Measurements from ENCODE around the gene RFTN1.

Gene RFTN1

DNA sequence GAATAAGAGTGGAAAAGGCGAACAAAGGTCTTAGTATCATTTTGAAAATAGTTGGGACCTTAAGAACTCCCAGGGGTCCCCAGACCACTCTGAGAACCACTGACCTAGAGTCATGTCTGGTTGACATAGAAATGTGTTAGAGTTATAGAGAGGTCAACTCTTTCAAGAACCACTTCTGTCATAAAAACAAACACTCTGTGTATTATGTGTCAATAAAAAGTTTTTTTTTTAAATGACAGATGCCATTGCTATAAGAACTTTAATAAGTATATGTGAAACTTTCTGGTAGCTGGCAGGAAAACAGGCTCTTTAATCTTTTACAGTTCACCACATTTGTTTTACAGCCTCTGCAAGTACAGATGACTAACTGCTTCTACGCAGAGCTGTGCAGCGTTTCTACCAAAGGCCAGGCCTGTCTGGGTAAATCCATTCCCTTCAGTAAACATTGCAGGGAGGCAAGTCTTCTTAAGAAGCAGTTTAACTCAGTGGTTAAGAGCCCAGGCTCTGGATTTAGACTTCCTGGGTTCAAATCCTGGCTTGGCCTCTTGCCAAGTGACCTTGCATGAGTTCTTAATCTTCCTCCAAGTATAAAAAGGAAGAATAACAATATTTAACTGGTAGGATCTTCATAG lies 56.6 kb downstream of the RFTN1 start:
- no peak overlapping the region for H3K27ac Mint-ChIP-seq
- H3K9me3 Mint-ChIP-seq = no peaks in the 10 kb centered on the region
- peaks cover 8% of the 10 kb centered on the region for H3K36me3 Mint-ChIP-seq
- H3K4me3 Mint-ChIP-seq = no peak overlapping the region
- no peaks in the 10 kb centered on the region for H3K27me3 Mint-ChIP-seq
- peaks cover 36% of the 10 kb centered on the region for H3K4me1 Mint-ChIP-seq

DNA sequence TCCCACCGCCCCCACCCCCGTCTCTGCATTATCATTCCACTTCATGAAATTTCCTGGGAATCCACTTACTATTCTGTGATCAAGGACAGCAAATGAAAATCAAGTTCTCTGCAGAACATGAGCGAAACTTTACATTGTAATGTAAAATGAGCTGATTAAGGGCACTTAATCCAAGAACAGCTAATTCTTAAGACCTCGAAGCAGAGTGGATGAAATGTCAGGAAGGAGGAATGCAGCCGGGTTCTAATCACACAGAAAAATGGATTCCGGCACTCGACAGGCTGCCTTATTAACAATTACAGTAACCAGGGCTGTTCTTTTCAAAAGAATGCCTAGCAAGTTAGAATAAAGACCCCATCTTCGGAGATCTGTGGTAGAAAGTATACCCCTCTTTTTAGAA lies 57.5 kb downstream of the RFTN1 start:
- Mint-ChIP-seq H3K36me3 (peaks cover 9% of the 10 kb centered on the region), H3K4me1 (peaks cover 31% of the 10 kb centered on the region), H3K27ac (no peak overlapping the region), H3K9me3 (no peaks in the 10 kb centered on the region), H3K4me3 (no peak overlapping the region), H3K27me3 (no peaks in the 10 kb centered on the region)

DNA sequence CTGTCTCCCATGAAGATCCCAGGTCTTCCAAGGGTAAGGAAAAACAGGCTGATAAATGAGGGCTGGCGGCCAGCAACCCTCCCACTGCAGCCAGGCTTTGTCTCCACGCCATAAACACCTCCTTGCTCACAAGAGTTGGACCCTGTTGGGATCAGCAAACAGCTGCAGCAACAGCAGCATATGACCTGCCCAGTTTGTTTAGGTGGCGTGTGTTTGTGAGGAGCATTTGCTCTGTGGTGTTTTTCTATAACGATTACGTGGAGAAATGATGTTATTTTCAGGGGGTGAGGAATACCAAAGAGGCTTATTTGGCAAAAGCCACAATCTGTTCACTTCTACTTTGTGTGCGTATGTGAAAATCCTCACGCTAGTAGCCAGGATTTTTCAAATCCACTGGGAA lies 58.5 kb downstream of the RFTN1 start:
- Mint-ChIP-seq H3K4me1 (peaks cover 36% of the 10 kb centered on the region), H3K9me3 (no peaks in the 10 kb centered on the region), H3K4me3 (no peak overlapping the region), H3K36me3 (peaks cover 11% of the 10 kb centered on the region), H3K27me3 (no peaks in the 10 kb centered on the region), H3K27ac (no peak overlapping the region)

DNA sequence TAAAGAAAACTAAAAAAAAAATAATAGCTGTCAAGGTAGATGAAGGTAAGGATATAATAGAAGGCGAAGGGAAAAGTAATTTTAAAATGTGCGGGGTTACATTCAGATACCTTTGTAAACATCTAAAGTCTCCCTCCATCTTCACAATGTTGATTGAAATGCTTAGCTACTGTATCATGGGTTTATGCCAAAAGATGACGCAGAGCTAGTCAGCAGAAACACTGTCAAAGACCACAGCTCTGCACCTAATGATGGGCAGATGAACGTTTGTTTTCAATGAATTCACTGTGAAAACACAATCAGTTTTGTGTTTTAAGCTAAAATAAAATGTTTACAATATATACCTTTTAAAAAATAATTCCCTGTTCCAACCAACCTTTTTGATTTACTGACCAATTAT lies 61.2 kb downstream of the RFTN1 start:
- no peaks in the 10 kb centered on the region for H3K9me3 Mint-ChIP-seq
- H3K36me3 Mint-ChIP-seq = peaks cover 11% of the 10 kb centered on the region
- no peak overlapping the region for H3K27ac Mint-ChIP-seq
- H3K4me3 Mint-ChIP-seq = no peak overlapping the region
- H3K27me3 Mint-ChIP-seq = no peaks in the 10 kb centered on the region
- peaks cover 47% of the 10 kb centered on the region for H3K4me1 Mint-ChIP-seq

DNA sequence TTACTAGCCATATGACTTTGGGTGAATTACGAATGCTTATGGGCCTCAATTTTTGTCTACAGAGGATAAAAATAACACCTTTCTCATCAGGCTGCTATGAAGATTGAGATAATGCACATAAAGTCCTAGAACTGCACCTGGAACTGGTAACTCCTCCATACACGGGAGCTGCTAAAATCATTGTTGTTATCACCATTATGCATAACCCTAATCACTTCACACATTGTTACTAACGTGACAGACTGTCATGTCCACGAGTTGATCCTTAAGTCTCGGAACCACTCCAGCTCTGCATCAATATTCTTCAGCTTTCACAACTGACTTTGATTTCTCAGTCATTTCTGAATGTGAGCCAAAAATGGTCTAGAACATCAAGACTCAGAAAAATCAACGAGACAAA lies 64.1 kb downstream of the RFTN1 start:
- H3K4me1 Mint-ChIP-seq = peaks cover 50% of the 10 kb centered on the region
- peaks cover 20% of the 10 kb centered on the region for H3K36me3 Mint-ChIP-seq
- no peak overlapping the region for H3K27ac Mint-ChIP-seq
- H3K27me3 Mint-ChIP-seq = no peaks in the 10 kb centered on the region
- H3K9me3 Mint-ChIP-seq = no peaks in the 10 kb centered on the region
- no peak overlapping the region for H3K4me3 Mint-ChIP-seq

DNA sequence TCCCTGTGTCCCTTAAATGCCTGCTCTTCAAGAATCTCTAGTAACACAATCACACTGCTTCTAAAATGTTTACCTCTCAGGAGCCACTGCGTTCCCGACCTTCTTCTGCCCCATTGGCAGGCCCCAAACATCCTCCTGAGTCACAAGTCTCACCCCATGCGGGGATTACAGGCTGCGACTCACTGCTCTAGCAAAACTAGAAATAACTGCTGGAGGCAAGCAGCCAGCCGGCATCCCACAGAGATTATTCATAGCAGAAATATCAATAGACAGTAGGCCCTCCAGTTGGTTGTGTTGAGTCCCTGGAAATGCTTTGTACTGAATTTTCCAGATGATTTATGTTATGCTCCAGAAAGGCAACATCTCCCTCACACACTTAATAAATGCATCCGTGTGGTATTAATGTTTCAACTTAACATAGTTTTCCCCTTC lies 64.8 kb downstream of the RFTN1 start:
- H3K36me3 Mint-ChIP-seq = peaks cover 25% of the 10 kb centered on the region
- H3K9me3 Mint-ChIP-seq = no peaks in the 10 kb centered on the region
- no peaks in the 10 kb centered on the region for H3K27me3 Mint-ChIP-seq
- no peak overlapping the region for H3K27ac Mint-ChIP-seq
- H3K4me1 Mint-ChIP-seq = peaks cover 45% of the 10 kb centered on the region
- H3K4me3 Mint-ChIP-seq = no peak overlapping the region

DNA sequence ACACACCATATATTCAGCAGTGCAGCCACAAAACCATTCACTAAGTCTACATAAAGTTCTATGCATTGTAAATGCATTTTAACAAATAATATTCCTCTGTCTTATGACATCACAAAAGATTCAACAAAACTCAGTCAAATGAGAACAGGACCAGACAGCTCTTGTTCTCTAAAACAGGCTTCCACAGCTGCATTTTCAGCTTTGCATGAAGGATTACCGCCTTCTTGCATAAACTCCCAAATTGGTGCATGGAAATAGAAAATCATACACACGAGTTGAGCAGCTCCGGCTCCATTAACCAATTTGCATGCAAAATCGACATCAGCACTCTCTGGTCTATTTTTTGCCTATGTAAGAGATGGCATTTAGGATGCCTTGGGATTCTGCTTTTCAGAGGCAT lies 66.4 kb downstream of the RFTN1 start:
- no peaks in the 10 kb centered on the region for H3K27me3 Mint-ChIP-seq
- H3K36me3 Mint-ChIP-seq = peaks cover 29% of the 10 kb centered on the region
- H3K4me1 Mint-ChIP-seq = peaks cover 54% of the 10 kb centered on the region
- H3K27ac Mint-ChIP-seq = no peak overlapping the region
- no peak overlapping the region for H3K4me3 Mint-ChIP-seq
- no peaks in the 10 kb centered on the region for H3K9me3 Mint-ChIP-seq

DNA sequence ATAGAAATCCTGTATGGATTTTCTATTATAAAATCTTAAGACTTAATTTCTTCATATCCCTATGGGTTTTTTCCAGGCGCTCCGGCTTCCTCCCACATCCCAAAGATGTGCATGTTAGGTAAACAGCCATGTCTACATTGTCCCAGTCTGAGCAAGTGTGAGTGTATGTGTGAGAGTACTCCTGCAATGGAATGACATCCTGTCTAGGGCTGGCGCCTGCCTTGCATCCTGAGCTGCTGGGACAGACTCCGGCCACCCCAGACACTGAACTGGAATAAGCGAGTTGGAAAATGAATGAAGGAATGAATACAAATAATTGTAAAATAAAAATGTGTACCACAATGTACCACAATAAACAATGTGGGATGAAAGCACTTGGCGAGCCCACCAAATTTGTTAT lies 69.2 kb downstream of the RFTN1 start:
- no peaks in the 10 kb centered on the region for H3K9me3 Mint-ChIP-seq
- H3K4me1 Mint-ChIP-seq = peaks cover 64% of the 10 kb centered on the region
- no peak overlapping the region for H3K27ac Mint-ChIP-seq
- no peaks in the 10 kb centered on the region for H3K27me3 Mint-ChIP-seq
- peaks cover 27% of the 10 kb centered on the region for H3K36me3 Mint-ChIP-seq
- no peak overlapping the region for H3K4me3 Mint-ChIP-seq

DNA sequence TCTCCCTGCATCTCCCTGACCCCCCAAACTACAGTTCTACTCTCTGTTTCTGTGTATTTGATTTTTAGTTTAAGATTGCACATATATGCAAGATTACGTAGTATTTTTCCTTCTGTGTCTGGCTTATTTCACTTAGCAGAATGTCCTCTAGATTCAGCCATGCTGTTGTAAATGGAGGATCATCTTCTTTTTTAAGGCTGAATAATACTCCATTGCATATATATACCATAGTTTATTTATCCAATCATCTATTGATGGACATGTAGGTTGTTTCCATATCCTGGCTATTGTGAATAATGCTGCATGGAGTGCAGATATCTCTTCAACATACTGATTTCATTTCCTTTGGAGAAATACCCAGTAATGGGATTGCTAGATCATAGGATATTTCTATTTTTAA lies 70.8 kb downstream of the RFTN1 start:
- H3K4me3 Mint-ChIP-seq = no peak overlapping the region
- peaks cover 54% of the 10 kb centered on the region for H3K4me1 Mint-ChIP-seq
- H3K27me3 Mint-ChIP-seq = no peaks in the 10 kb centered on the region
- H3K9me3 Mint-ChIP-seq = no peaks in the 10 kb centered on the region
- no peak overlapping the region for H3K27ac Mint-ChIP-seq
- peaks cover 25% of the 10 kb centered on the region for H3K36me3 Mint-ChIP-seq

DNA sequence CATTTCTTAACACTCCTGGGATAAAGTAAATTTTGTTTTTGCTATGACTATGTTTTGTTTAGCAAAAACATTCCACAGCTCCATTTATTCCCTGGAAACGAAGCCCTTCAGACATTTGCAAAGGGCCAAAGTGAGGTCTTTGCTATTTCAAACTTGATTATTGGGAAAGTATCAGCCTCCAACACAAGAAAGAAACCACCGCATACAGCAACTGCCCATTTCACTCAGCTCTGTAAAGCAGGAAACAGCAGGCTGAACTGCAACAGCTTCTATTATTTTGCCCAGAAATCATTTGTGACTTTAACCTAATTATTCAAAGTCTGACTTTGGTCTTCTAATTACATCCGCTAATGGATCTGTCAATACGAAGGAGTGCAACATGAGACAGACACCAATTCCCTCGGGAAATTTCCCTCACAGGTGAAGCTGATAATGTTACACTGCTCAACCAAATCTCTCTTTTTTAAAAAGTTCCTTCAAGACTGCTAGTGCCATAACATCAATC lies 72.1 kb downstream of the RFTN1 start:
- Mint-ChIP-seq H3K4me3 (no peak overlapping the region), H3K9me3 (no peaks in the 10 kb centered on the region), H3K27me3 (no peaks in the 10 kb centered on the region), H3K4me1 (peaks cover 44% of the 10 kb centered on the region), H3K27ac (no peak overlapping the region), H3K36me3 (peaks cover 21% of the 10 kb centered on the region)

DNA sequence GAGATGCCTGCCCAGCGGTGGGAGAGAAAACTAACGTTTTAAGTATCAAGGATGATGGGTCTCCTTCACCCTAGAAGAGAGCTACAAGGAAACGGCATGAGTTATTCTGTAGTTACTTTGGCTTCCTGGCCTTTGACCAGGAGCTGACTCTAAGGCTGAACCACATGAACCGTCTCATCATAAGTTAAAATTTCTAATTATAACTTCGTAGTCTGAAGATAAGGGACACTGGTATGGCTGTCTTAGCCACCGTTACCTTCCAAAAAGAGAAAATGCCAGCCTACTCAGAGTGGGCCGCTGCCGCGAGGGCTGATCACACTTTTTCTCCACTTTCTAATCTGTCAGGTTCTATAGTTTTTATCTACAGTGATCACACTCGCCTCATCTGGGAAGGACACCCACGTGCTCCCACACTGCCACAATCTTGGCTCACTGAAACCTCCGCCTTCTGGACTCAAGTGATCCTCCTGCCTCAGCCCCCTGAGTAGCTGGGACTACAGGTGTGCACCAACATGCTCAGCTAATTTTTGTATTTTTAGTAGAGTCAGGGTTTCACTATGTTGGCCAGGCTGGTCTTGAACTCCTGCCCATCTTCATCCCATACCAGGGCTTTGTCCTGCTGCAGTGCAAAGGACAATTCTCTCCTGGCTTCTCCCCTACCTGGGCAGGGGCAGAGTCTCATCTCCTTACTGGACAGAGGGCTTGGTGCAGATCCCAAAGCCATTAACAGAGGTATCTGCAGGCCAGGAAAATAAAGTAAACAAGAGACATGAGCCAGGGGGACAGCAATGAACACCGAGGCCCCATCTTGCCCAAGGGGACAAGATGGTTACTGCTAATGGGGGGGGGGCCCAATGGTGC lies 73.4 kb downstream of the RFTN1 start:
- peaks cover 40% of the 10 kb centered on the region for H3K4me1 Mint-ChIP-seq
- H3K4me3 Mint-ChIP-seq = no peak overlapping the region
- H3K9me3 Mint-ChIP-seq = no peaks in the 10 kb centered on the region
- peaks cover 13% of the 10 kb centered on the region for H3K36me3 Mint-ChIP-seq
- no peaks in the 10 kb centered on the region for H3K27me3 Mint-ChIP-seq
- H3K27ac Mint-ChIP-seq = no peak overlapping the region

DNA sequence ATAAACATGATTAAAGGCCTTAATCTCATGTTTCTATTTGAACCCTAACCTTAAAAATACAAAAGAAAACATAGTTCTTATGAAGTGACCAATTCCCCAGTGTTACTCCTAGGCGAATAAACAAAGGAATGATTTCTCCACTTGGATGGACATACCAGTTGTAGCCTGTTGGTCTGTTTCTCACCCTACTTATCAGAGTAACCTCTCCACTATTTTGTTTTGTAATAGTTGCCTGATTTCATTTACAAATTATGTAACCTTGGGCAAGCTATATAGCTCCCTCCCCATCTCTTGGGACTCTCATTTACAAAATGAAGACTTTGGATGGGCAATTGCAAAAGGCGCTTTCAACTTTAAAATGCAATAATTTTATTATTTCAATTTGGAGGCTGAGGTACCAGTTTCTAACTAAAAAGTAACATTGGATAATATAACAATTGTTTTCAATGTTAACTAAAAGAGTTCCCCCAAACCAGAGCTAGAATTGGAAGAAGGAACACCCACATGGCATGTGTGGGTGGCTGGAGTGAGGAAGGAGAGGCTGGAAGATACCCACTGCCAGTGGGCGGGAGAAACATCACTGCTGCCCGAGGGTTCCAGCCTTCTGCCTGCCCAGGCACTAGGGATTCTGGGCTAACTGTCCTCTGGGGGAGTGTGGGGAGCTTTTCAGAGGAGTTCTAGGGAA lies 74.2 kb downstream of the RFTN1 start:
- Mint-ChIP-seq H3K4me3 (no peak overlapping the region), H3K4me1 (peaks cover 36% of the 10 kb centered on the region), H3K9me3 (no peaks in the 10 kb centered on the region), H3K36me3 (peaks cover 12% of the 10 kb centered on the region), H3K27me3 (no peaks in the 10 kb centered on the region), H3K27ac (no peak overlapping the region)

DNA sequence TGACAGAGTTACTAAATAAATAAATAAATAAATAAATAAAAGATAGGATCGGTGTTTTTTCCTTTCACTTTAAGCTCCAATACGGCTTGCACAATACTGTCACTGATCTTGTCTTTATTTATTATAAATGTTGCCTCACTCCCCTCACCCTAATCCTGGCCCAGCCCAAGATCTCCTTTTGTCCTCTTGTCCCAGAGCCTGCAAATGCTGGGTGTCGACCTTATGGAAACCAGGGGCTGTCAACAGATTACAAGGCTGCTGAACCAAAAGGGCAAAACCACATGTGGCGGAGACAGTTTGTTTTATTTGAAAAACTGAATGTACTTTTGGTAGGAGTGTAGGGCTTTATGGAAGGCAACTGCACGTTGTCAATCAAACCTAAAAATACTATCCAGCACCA lies 75.9 kb downstream of the RFTN1 start:
- Mint-ChIP-seq H3K36me3 (peaks cover 7% of the 10 kb centered on the region), H3K4me3 (no peak overlapping the region), H3K27ac (no peak overlapping the region), H3K9me3 (no peaks in the 10 kb centered on the region), H3K27me3 (no peaks in the 10 kb centered on the region), H3K4me1 (peaks cover 27% of the 10 kb centered on the region)

DNA sequence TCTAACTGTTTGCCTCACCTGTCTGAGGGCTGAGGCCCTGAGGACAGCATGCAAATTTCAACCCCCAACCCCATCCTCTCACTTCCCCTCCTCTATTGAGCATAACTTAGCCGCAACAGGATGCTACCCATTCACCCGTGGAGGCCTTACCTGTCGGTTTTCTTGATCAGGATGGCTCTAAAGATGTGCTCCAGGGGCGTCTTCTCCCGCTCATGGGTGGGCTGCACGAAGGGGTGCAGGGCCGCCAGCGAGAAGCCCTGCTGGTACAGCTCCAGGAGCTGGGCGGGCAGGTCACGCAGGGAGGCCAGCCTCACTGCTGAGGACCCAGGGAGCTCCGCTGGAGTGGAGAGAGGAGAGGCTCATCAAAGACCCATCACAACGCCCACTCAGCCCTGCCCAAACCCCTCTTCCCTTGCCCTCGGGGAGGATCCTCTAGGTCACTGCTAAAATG lies 79.8 kb downstream of the RFTN1 start:
- Mint-ChIP-seq H3K9me3 (no peaks in the 10 kb centered on the region), H3K27ac (no peak overlapping the region), H3K4me1 (peaks cover 5% of the 10 kb centered on the region), H3K36me3 (peaks cover 26% of the 10 kb centered on the region), H3K4me3 (no peak overlapping the region), H3K27me3 (no peaks in the 10 kb centered on the region)

DNA sequence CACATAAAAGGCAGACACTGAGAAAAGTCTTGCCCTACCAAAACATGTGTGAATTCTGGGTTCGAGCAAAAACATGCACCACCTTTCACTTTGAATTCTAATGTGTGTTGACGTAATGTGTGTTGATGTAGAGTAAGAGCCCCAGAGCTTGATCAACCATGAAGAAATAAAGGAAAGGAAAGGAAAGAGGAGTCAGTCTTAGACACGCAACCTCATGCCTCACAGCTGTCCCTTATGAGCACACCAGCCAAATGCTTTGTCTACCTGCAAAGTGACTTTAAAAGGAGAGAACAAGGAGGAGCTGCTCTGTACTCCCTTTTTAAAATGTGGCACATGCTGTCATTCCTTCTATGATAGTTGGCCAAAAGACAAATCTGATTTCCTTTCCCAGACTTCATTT lies 80.8 kb downstream of the RFTN1 start:
- H3K27me3 Mint-ChIP-seq = no peaks in the 10 kb centered on the region
- peak overlapping the region; percentile 41 for H3K27ac Mint-ChIP-seq
- peaks cover 27% of the 10 kb centered on the region for H3K36me3 Mint-ChIP-seq
- H3K4me3 Mint-ChIP-seq = no peak overlapping the region
- H3K9me3 Mint-ChIP-seq = no peaks in the 10 kb centered on the region
- peaks cover 7% of the 10 kb centered on the region for H3K4me1 Mint-ChIP-seq

Measured in activated naive CD4-positive, alpha-beta T cell treated with anti-CD3 and anti-CD28 coated beads, Interleukin-2, amount 50 U/mL, for 24 hours (primary cell).